Activated naive CD8-positive, alpha-beta T cell treated with anti-CD3 and anti-CD28 coated beads, Interleukin-2, amount 50 U/mL, for 16 hours (primary cell): ENCODE measurements around the gene CBFA2T2.
A peak's percentile ranks its signal among the peaks of the same experiment; 100 is the strongest.
"Not testable (repeated sequence)": the region's sequence is repeated elsewhere in the genome, so short reads cannot be mapped to it uniquely, and the experiment has no call there.

Experiments used
- DNase-seq: peaks from one replicate; pipeline ENCODE4 v3.0.0-alpha.2; 2020; ENCODE audit warnings: low read depth, low spot score

The CBFA2T2 gene

GRCh38 chr20:33490023-33490933, at the start of gene CBFA2T2:
TSS of gene CBFA2T2 (plus strand) at chr20:33490096. CDS start at chr20:33490268, 172 bp downstream.
- no peak for DNase-seq

DNA sequence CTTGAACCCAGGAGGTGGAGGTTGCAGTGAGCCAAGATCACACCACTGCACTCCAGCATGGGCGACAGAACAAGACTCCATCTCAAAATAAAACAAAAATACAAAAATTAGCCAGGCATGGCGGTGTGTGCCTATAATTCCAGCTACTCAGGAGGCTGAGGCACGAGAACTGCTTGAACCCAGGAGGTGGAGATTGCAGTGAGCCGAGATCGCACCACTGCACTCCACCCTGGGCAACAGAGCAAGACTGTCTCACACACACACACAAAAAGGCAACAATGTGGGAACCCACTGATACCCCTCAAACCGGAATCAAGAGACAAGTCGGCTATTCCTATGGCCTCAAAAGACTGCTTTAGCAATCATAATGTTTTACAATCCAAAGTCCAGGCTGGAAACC, 49.3 kb upstream of the CBFA2T2 start:
- not testable (repeated sequence) for DNase-seq

DNA sequence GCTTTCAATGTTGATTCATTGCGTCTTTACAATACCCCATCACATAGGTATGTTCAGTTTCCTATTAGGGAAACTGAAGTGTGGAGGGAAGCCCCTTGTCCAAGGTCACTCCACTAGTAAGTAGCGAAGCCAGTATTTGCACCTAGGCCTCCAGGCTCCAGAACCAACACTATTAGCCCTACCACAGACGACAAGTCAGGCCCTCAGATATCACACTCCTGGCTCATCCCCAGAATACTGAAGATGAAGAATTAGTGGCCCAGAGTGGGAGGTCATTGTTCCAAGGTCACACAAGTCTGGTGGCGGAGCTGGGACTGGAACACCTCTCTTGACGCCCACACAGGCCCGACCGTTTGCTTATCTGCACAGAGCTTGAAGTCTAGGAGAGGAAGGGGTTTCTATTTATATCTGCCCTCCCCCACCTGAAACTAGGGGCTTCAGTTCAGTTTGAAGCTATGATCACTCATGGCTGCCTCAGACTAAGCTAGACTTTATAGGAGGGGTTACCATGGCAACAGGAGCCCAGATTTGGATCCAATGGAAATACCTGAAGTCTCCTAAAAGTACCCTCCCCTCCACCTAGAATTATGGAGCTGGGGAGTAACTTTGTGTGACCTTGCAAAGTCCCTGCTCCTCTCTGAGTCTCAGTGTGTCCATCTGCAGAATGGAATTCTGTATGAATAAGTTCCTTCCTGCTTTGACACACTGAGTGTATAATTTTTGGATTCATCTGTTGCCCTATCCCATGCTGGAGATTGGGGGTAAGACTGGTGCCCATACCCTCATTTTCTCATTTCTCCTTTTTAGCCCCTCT, 48.5 kb upstream of the CBFA2T2 start:
- DNase-seq = no peak

GRCh38 chr20:33442136-33443005, 47.5 kb upstream of the CBFA2T2 start:
- DNase-seq = no peak

DNA sequence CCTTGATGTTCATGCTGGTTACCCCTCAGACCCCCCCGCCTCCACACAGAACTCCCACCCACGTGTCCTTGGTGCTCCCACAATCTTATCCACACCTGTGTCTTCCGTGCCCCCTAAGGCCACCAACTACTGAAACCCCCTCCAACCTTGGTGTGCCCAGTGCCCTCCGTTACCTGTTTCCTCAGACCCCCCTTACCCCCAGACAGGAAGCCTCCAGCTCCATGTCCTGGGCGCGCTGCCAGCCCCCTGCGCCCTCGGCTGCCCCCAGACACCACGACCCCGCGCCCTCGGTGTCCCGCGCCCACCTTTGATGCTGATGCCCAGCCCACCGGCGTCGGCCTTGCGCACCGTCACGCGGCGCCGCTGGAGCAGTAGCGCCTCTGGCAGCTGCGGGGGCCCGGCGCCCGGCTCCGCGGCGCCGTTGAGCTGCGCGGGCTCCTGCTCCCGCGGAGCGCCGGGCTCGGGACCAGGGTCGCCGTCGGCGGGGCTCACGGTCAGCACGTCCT, 46.8 kb upstream of the CBFA2T2 start:
- no peak for DNase-seq

- DNase-seq = peak; percentile 69
Measured at GRCh38 chr20:33443512-33444239, 46.2 kb upstream of the CBFA2T2 start, which contains the start of gene SNTA1. TSS of gene SNTA1 (minus strand) at chr20:33443763. CDS start at chr20:33443620, 143 bp downstream.

DNA sequence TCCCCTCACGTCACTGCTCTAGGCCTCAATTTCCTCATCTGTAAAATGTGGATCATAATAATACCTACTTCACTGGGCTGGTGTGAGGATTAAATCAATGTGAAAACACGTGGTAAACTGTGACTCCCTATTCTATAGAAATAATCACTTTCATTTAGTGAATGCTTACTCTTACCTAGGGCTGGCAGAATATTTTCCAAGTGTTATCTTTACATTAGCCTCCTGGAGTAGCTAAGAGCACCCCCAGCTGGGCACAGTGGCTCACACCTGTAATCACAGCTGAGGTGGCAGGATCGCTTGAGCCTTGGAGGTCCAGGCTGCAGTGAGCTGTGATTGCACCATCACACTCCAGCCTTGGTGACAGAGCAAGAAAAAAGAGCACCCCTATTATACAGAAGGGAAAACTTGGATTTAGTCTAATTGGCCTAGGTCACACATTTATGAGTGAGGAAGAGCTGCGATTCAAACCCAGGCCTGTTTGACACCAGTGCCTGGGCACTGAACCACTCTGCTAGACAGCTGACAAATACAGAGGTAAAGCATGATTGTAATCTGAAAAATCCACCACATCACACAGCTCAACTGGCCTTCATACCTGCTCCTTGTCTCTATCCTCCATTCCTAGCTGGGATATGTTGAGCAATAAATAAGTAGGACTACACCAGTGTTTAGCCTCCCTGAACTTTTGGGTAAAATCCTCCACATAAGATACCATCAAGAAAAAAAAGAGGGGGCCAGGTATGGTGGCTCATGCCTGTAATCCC, 44.9 kb upstream of the CBFA2T2 start:
- DNase-seq = no peak

GRCh38 chr20:33445881-33446625, 43.8 kb upstream of the CBFA2T2 start:
- no peak for DNase-seq

- DNase-seq = no peak
Measured at GRCh38 chr20:33450867-33451266, 39.0 kb upstream of the CBFA2T2 start.

GRCh38 chr20:33456916-33457642, 32.8 kb upstream of the CBFA2T2 start:
- DNase-seq = peak; percentile 55

DNA sequence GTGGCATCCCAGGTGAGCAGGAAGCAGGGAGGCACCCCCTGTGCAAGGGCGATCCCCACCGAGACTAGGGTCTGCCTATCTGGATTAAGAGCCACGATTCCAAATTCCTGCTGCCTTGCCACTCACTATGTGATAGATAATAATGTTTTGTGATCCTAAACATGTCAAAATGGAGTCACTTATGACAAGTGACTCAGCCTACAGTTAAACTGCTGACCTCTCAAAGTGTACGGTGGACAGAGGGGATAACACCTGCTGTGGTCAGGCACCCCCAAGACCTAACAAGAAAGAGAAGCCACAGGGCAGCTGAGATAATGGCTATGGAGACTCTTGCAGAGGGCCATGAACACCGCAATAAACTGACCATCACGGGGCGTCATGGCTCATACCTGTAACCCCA, 30.3 kb upstream of the CBFA2T2 start:
- DNase-seq = no peak

DNA sequence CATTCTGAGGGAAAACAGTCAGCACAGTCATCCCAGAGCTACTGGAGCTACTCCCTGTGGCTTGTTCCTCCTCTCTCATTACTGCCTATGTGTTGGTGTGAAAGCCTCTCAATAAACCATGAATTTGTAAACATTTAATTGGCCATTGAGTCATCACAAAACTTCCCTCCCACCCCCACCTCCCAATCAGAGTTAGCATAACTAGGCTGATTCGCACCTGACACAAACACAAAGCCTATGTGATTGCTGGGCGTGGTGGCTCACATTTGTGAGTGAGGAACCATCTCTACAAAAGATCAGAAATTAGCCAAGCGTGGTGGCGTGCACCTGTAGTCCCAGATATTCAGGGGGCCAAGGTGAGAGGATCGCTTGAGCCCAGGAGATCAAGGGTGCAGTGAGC, 29.2 kb upstream of the CBFA2T2 start:
- DNase-seq = no peak

DNA sequence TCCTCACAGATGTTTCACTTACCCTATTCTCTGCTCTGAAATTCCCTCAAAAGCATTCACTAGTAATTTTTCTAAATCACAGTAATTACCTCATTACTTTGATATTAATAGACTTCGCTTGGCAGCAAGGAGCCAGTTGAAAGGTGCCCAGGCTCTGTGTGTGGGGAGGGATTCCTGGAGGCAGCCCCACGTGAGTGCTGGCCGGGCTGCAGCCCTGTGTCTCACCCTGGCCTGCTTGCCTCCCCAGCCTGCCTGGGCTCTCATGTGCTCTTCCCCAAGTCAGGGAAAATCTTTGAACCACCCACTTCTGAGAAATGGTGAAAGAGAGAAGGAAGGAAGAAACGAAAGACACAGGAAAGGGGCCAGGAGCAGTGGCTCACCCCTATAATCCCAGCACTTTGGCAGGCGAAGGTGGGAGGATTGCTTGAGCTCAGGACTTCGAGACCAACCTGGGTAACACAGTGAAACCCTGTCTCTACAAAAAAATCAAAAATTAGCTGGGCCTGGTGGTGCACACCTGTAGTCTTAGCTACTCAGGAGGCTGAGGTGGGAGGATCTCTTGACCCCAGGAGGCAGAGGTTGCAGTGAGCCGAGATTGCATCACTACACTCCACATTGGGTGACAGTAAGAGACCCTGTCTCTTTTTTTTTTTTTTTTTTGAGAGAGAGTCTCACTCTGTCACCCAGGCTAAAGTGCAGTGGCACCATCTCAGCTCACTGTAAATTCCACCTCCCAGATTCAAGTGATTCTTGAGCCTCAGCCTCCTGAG, 26.4 kb upstream of the CBFA2T2 start:
- no peak for DNase-seq

- not testable (repeated sequence) for DNase-seq
Measured at GRCh38 chr20:33464759-33465158, 25.1 kb upstream of the CBFA2T2 start.

GRCh38 chr20:33465481-33466302, 24.2 kb upstream of the CBFA2T2 start:
- no peak for DNase-seq

DNA sequence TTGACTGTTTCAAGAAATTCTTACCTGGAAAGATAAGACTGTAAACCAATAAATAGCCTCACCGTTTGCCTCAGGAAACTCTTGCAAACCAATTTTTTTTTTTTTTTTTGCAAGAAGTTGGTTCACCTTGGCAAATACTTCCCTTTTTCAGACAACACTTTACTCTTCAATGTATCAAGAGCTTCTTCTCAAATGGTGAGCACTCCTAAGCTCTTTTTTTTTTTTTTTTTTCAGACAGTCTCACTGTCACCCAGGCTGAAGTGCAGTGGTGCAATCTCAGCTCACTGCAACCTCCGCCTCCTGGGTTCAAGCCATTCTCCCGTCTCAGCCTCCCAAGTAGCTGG, 23.6 kb upstream of the CBFA2T2 start:
- DNase-seq = no peak

DNA sequence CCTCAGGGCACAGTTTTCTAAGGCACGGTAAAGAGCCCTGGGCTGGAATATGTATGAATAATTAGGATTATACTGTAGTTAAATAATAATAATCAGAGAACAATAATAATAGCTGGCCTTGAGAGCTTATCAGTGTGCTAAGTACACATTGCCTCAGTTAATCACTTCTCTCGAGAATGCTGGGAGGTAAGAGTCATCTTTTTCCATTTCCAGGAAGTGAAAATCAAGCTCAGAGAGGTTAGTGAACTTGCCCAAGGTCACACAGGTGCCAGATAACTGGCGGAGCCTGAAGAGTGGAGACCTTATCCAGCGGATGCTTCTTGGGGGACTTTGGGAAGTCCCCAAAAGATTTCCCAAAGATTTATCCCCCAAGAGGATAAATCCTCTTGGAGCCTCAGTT, 19.4 kb upstream of the CBFA2T2 start:
- no peak for DNase-seq
